B cell (primary cell): ENCODE measurements around the gene GPC5. TPM values are rescaled to one million over a fixed set of nuclear protein-coding genes. Genes with fewer than 3 reads are reported as not detected.

ENCODE experiments used
- ATAC-seq: fragments of 200-7000 bp; cut with Tn5 transposase; one replicate; pipeline ENCODE4 v1.10.0; 2021; ENCODE audit warnings: low read depth, mild to moderate bottlenecking, moderate number of reproducible peaks, moderate library complexity
- CTCF ChIA-PET: fragments of 350-600 bp; sonication (Branson Sonifier 250); formaldehyde crosslinking; loops from one replicate; lab custom pipeline; 2021; ENCODE audit warnings: antibody characterized with exemption, inconsistent platforms; lab: Charles Lee
- POLR2A ChIA-PET: fragments of 350-600 bp; sonication (Branson Sonifier 250); formaldehyde crosslinking; loops from one replicate; lab custom pipeline; 2021; ENCODE audit warnings: antibody characterized with exemption; lab: Charles Lee
- DNase-seq: peaks from one replicate; pipeline ENCODE4 v3.0.0; 2013
- H2AFZ ChIP-seq: 2 replicates; pipeline ENCODE4 v1.6.1; 2012; ENCODE audit warnings: mild to moderate bottlenecking, low read depth, low read length; ENCODE audit not compliant: insufficient read depth, poor library complexity, severe bottlenecking
- H3K27ac ChIP-seq, 2 donors: 1 replicate in 1 of 2; 2 replicates in 1 of 2; pipeline ENCODE4 v1.5.1; 2012 to 2013; ENCODE audit warnings: low read length in 2 of 2, mild to moderate bottlenecking in 2 of 2, moderate library complexity in 1 of 2
- H3K27me3 ChIP-seq, 4 experiments: fragments of 200-600 bp in 1 of 4; sonication (generic) in 1 of 4; replicated peaks in 1 of 4; 1 replicate in 2 of 4; 2 replicates in 2 of 4; pipeline versions ENCODE4 v1.6.1 to v1.7.0; 2013 to 2016; ENCODE audit warnings: low read length in 3 of 4, mild to moderate bottlenecking in 2 of 4, mixed read lengths in 1 of 4, moderate library complexity in 1 of 4; ENCODE audit not compliant: insufficient read depth in 4 of 4, control insufficient read depth in 3 of 4; ENCODE audit errors: control extremely low read depth in 1 of 4
- H3K36me3 ChIP-seq, 2 experiments: replicated peaks in 1 of 2; 1 replicate in 1 of 2; 2 replicates in 1 of 2; pipeline versions ENCODE4 v1.6.1 to v1.7.1; 2013; ENCODE audit warnings: low read length in 1 of 2; ENCODE audit not compliant: insufficient read depth in 2 of 2, control insufficient read depth in 1 of 2; ENCODE audit errors: control extremely low read depth in 1 of 2, extremely low read depth in 1 of 2
- H3K4me1 ChIP-seq, 2 donors: fragments of 200-600 bp in 1 of 2; sonication (generic) in 1 of 2; 1 replicate in 1 of 2; 2 replicates in 1 of 2; pipeline versions ENCODE4 v1.5.1 to v1.6.1; 2013 to 2017; ENCODE audit warnings: low read length in 2 of 2; ENCODE audit not compliant: control insufficient read depth in 2 of 2, insufficient read depth in 2 of 2
- H3K4me2 ChIP-seq: replicated peaks from 2 replicates; pipeline ENCODE3; 2012; ENCODE audit warnings: mild to moderate bottlenecking, low read depth, low read length; ENCODE audit not compliant: poor library complexity, severe bottlenecking
- H3K4me3 ChIP-seq, 5 experiments: fragments of 200-600 bp in 1 of 5; sonication (generic) in 1 of 5; 1 replicate in 3 of 5; 2 replicates in 2 of 5; pipeline versions ENCODE4 v1.5.1 to v1.7.0; 2011 to 2016; ENCODE audit warnings: low read length in 4 of 5, mild to moderate bottlenecking in 4 of 5, low read depth in 2 of 5, control low read depth in 1 of 5, moderate library complexity in 1 of 5; ENCODE audit not compliant: insufficient read depth in 1 of 5; ENCODE audit errors: control extremely low read depth in 1 of 5, extremely low read depth in 1 of 5
- H3K79me2 ChIP-seq: fragments of 200-600 bp; sonication (generic); one replicate; pipeline ENCODE4 v1.6.0; 2016; ENCODE audit warnings: low read length; ENCODE audit not compliant: control insufficient read depth, insufficient read depth
- H3K9ac ChIP-seq: fragments of 200-600 bp; sonication (generic); 2 replicates; pipeline ENCODE4 v1.6.1; 2017; ENCODE audit warnings: mild to moderate bottlenecking, low read length, moderate library complexity
- H3K9me3 ChIP-seq, 3 donors: one replicate each; pipeline versions ENCODE4 v1.6.1 to v1.7.1; 2013; ENCODE audit warnings: low read length in 2 of 3; ENCODE audit not compliant: control insufficient read depth in 2 of 3, insufficient read depth in 1 of 3; ENCODE audit errors: control extremely low read depth in 1 of 3
- H4K20me1 ChIP-seq: 2 replicates; pipeline ENCODE4 v1.6.0; 2012; ENCODE audit warnings: mild to moderate bottlenecking, low read length; ENCODE audit not compliant: insufficient read depth, control insufficient read depth, poor library complexity, severe bottlenecking
- H3K27ac Mint-ChIP-seq: one replicate; pipeline ENCODE4 v1.8.0; 2021; ENCODE audit warnings: mixed read lengths
- H3K27me3 Mint-ChIP-seq: one replicate; pipeline ENCODE4 v1.8.0; 2021; ENCODE audit warnings: mixed read lengths
- H3K4me1 Mint-ChIP-seq: one replicate; pipeline ENCODE4 v1.8.0; 2021; ENCODE audit warnings: mixed read lengths
- H3K4me3 Mint-ChIP-seq: one replicate; pipeline ENCODE4 v1.8.0; 2021; ENCODE audit warnings: mixed read lengths
- H3K9me3 Mint-ChIP-seq: one replicate; pipeline ENCODE4 v1.8.0; 2022; ENCODE audit warnings: mixed read lengths; ENCODE audit not compliant: insufficient read depth
- CTCF ChIP-seq: fragments of 200-600 bp; IDR thresholded peaks from one replicate; pipeline ENCODE4 v1.8.0; 2022; ENCODE audit warnings: antibody characterized with exemption, mild to moderate bottlenecking
- EZH2 ChIP-seq: IDR thresholded peaks from 2 replicates; pipeline ENCODE4 v1.6.1; 2012; ENCODE audit warnings: borderline replicate concordance, low read depth, mild to moderate bottlenecking, moderate library complexity, low read length; ENCODE audit not compliant: insufficient read depth, poor library complexity, severe bottlenecking
- WGBS: methylation state at CpG from one replicate; pipeline ENCODE4 v1.1.5; 2013; ENCODE audit warnings: missing lambda C conversion rate; ENCODE audit not compliant: insufficient coverage; 5-methylcytosine and 5-hydroxymethylcytosine counted together
- intact Hi-C: fragments of 100-400 bp; cut with micrococcal nuclease; formaldehyde crosslinking; loops from one replicate; pipeline ENCODE4 v1.10.0; 2022
- polyA plus RNA-seq: library from polyadenylated mRNA; depleted of rRNA; stranded (reverse); fragments of >200 nt; gene quantifications from 2 replicates; pipeline ENCODE4 v1.2.3, GENCODE V29; 2012
- total RNA-seq, 2 donors: library from RNA; stranded (reverse); fragments of 120-200 nt in 1 of 2; gene quantifications; 1 replicate in 1 of 2; 2 replicates in 1 of 2; pipeline versions ENCODE4 v1.2.3 to v1.2.4, GENCODE V29; 2013 to 2022

Gene GPC5
- total and polyA plus RNA-seq, 2 donors (not counting 1 experiment from before 2014, with no cell fraction given), result 0.15 to 0.30 TPM

- no peaks in the 10 kb centered on the region for H3K9me3 Mint-ChIP-seq
Measured at GRCh38 chr13:92802776-92803175, 1404.4 kb downstream of the GPC5 start.

GRCh38 chr13:92804346-92804745 lies 1405.9 kb downstream of the GPC5 start:
- Mint-ChIP-seq H3K27me3 (no peaks in the 10 kb centered on the region), H3K4me1 (no peaks in the 10 kb centered on the region), H3K27ac (no peak overlapping the region), H3K4me3 (no peak overlapping the region), H3K9me3 (no peaks in the 10 kb centered on the region)
- ChIA-PET POLR2A (no interaction called here), CTCF (no interaction called here)
- Histone ChIP-seq H3K9ac (no peak overlapping the region), H4K20me1 (no peaks in the 10 kb centered on the region), H3K4me2 (no peak overlapping the region), H2AFZ (no peak overlapping the region), H3K9me3 (peaks cover 0 to 1% (median 0%) of the 10 kb centered on the region in 3 donors), H3K27ac (no peak overlapping the region), H3K4me1 (no peaks in the 10 kb centered on the region), H3K36me3 (no peaks in the 10 kb centered on the region), H3K79me2 (no peaks in the 10 kb centered on the region), H3K4me3 (no peak overlapping the region), H3K27me3 (no peaks in the 10 kb centered on the region)
- no peak for ATAC-seq
- intact Hi-C loops, result no loop called here
- TF ChIP-seq EZH2 (no peak), CTCF (no peak)
- DNase-seq, result no peak
- WGBS, result no CpG with 5 or more reads among the region's 1 CpG

More at GRCh38 chr13:92802776-92803175, 1404.4 kb downstream of the GPC5 start:
- no CpG with 5 or more reads among the region's 1 CpG for WGBS
- Mint-ChIP-seq H3K27me3 (no peaks in the 10 kb centered on the region), H3K4me1 (no peaks in the 10 kb centered on the region), H3K4me3 (no peak overlapping the region), H3K27ac (no peak overlapping the region)
- Histone ChIP-seq H3K27ac (no peak overlapping the region), H3K27me3 (no peaks in the 10 kb centered on the region), H3K4me3 (no peak overlapping the region), H3K79me2 (no peaks in the 10 kb centered on the region), H3K4me2 (no peak overlapping the region), H2AFZ (no peak overlapping the region), H3K36me3 (no peaks in the 10 kb centered on the region), H3K4me1 (no peaks in the 10 kb centered on the region), H3K9me3 (no peaks in the 10 kb centered on the region), H3K9ac (no peak overlapping the region), H4K20me1 (no peaks in the 10 kb centered on the region)
- ATAC-seq, result no peak
- CTCF ChIA-PET, result no interaction called here
- POLR2A ChIA-PET, result no interaction called here
- intact Hi-C loops, result no loop called here
- no peak for DNase-seq
- TF ChIP-seq EZH2 (no peak), CTCF (no peak)
